Measurements from ENCODE around the gene OSBPL5.

The OSBPL5 gene

DNA sequence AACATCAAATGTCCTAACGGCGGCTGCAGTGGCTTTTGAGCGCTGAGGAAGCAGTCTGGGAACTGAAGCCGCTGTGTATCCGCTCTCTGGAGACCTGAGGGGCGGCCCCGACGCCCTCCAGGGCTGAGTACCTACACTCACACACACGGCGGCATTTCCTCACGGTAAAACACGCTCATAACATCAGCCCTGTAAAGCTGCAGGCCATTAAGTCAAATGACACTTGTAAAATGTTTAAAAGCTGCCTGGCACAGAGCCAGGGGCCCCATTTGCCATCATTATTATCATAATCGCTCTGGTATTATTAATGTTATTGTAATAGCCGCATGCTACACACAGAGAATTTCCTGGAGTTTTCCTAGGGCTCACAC lies 113.0 kb downstream of the OSBPL5 start:
- H3K4me2 ChIP-seq (ENCODE audit: low read length): peak overlapping the region; percentile 94
- H3K4me1 ChIP-seq (ENCODE audit: low read length): peaks cover 61% of the 10 kb centered on the region

DNA sequence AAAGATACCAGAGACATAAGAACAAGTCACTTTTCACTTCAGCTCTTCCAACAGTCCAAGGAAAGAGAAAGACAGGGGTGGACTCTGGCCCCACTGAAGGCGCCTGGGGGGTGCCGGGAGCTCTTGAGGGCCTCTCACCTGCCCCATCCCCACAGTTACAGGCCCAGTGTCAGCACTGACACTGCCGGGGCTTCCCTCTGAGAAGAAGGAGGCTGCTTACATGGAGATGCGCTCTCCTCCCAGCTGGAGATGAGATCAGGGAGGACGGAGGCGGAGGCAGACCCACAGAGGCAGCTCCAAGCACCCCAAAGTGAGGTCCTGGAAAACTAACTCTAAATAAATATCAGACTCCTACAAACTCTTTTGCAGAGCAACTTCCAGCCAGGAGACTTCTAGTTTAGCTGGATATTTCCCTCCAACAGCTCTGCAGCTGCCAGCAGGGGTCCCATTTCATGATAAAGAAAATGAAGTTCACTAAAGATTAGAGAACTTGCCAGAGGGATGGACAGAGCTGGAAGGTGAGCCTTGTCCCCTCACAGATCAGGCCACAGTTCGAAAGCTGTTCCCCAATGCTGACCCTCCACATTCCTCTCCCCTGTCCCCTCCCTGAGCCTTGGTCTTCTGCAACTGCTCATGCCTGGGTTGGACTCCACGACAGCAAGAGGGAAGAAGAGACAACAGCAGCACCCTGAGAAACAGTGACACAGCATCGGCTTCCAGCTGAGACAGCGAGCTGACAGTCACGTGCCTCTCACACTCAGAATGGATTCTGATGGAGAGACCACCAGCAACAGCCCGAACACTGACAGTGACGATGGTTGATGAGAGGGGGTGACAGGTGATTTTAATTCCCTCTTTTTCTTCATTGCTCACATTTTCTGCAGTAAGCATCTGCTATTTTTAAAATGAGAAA lies 113.7 kb downstream of the OSBPL5 start:
- H3K9me3 ChIP-seq (ENCODE audit: insufficient read depth, low read length): no peaks in the 10 kb centered on the region
- peak overlapping the region; percentile 65 for H3K27ac ChIP-seq (ENCODE audit: low read length)
- H3K4me1 ChIP-seq (ENCODE audit: low read length): peaks cover 61% of the 10 kb centered on the region
- H3K36me3 ChIP-seq (replicated peaks; ENCODE audit: low read depth, low read length): peaks cover 24% of the 10 kb centered on the region
- H4K20me1 ChIP-seq (ENCODE audit: insufficient read depth, low read length): peaks cover 48% of the 10 kb centered on the region
- peak overlapping the region; percentile 58 for H3K4me3 ChIP-seq (ENCODE audit: low read length)
- no peaks in the 10 kb centered on the region for H3K27me3 ChIP-seq (ENCODE audit: low read depth, low read length)
- no peak for TF ChIP-seq EZH2phosphoT487 (IDR thresholded peaks at IDR 0.05; ENCODE audit: low read depth)
- TF ChIP-seq, protein P1, sequence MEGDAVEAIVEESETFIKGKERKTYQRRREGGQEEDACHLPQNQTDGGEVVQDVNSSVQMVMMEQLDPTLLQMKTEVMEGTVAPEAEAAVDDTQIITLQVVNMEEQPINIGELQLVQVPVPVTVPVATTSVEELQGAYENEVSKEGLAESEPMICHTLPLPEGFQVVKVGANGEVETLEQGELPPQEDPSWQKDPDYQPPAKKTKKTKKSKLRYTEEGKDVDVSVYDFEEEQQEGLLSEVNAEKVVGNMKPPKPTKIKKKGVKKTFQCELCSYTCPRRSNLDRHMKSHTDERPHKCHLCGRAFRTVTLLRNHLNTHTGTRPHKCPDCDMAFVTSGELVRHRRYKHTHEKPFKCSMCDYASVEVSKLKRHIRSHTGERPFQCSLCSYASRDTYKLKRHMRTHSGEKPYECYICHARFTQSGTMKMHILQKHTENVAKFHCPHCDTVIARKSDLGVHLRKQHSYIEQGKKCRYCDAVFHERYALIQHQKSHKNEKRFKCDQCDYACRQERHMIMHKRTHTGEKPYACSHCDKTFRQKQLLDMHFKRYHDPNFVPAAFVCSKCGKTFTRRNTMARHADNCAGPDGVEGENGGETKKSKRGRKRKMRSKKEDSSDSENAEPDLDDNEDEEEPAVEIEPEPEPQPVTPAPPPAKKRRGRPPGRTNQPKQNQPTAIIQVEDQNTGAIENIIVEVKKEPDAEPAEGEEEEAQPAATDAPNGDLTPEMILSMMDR (IDR thresholded peaks at IDR 0.05; ENCODE audit: low read depth, low read length): peak; percentile 24; the same call in 1 of the 2 replicates
- no peak overlapping the region for H2AFZ ChIP-seq (ENCODE audit: low read depth, low read length)
- H3K4me2 ChIP-seq (ENCODE audit: low read length): peak overlapping the region; percentile 94
- peaks cover 91% of the 10 kb centered on the region for H3K79me2 ChIP-seq (ENCODE audit: low read length)
- H3K9ac ChIP-seq (ENCODE audit: low read length): peak overlapping the region; percentile 24; the same call in 1 of the 2 replicates

More for the DNA sequence above, 113.0 kb downstream of the OSBPL5 start:
- Histone ChIP-seq H3K27me3 (ENCODE audit: low read depth, low read length) (no peaks in the 10 kb centered on the region), H3K27ac (ENCODE audit: low read length) (peak overlapping the region; percentile 65), H3K79me2 (ENCODE audit: low read length) (peaks cover 93% of the 10 kb centered on the region), H3K36me3 (replicated peaks; ENCODE audit: low read depth, low read length) (peaks cover 24% of the 10 kb centered on the region), H3K4me3 (ENCODE audit: low read length) (peak overlapping the region; percentile 58), H4K20me1 (ENCODE audit: insufficient read depth, low read length) (peaks cover 44% of the 10 kb centered on the region), H3K9ac (ENCODE audit: low read length) (peak overlapping the region; percentile 24), H2AFZ (ENCODE audit: low read depth, low read length) (no peak overlapping the region), H3K9me3 (ENCODE audit: insufficient read depth, low read length) (no peaks in the 10 kb centered on the region)
- TF ChIP-seq EZH2phosphoT487 (IDR thresholded peaks at IDR 0.05; ENCODE audit: low read depth): no peak
- TF ChIP-seq, protein P1 (IDR thresholded peaks at IDR 0.05; ENCODE audit: low read depth, low read length): no peak

DNA sequence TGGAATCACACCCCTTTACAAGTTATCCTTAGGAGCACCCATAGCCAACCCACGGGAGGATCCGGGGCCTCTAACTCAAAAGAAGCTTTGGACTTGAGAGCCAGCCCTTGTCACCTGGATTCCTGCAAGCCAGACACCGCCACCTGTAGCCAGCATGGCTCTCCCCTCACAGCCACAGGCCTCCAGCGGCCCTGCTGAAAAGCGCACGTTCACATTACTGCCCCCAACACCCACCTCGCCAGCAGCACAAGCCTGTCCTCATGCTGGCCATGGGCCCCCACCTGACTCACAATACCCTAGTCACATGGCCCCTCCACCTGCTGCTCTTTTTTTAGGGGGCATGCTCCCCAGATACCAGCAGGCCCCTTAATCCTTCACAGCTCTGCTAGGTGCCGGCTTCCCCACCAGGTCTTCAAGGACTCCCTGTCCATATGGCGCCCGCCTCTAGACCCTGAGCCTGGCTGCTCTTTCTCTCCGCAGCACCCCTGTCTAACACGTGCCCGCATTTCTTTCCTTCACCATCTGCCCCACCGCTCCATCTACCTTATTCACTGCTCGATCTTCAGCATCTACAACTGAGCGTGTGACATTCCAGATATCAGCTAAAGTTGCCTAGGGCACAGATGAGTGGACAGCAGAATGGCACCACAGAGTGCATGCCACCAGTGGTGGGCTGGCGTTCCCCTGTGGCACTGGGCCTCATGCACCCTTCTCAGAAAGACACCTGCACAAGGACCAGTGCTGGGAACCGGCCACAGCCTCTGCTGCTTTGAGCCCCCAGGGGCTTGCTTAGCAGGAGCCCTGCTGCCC lies 114.5 kb downstream of the OSBPL5 start:
- Histone ChIP-seq H3K4me1 (ENCODE audit: low read length) (peaks cover 53% of the 10 kb centered on the region), H3K27me3 (ENCODE audit: low read depth, low read length) (no peaks in the 10 kb centered on the region), H3K4me2 (ENCODE audit: low read length) (peak overlapping the region; percentile 94), H3K9ac (ENCODE audit: low read length) (peak overlapping the region; percentile 53), H4K20me1 (ENCODE audit: insufficient read depth, low read length) (peaks cover 56% of the 10 kb centered on the region), H2AFZ (ENCODE audit: low read depth, low read length) (no peak overlapping the region), H3K9me3 (ENCODE audit: insufficient read depth, low read length) (no peaks in the 10 kb centered on the region), H3K79me2 (ENCODE audit: low read length) (peaks cover 91% of the 10 kb centered on the region), H3K4me3 (ENCODE audit: low read length) (peak overlapping the region; percentile 65), H3K27ac (ENCODE audit: low read length) (peak overlapping the region; percentile 65), H3K36me3 (replicated peaks; ENCODE audit: low read depth, low read length) (peaks cover 25% of the 10 kb centered on the region)
- TF ChIP-seq, protein P1 (IDR thresholded peaks at IDR 0.05; ENCODE audit: low read depth, low read length): no peak
- TF ChIP-seq EZH2phosphoT487 (IDR thresholded peaks at IDR 0.05; ENCODE audit: low read depth): no peak
